PC-9 (cell line): ENCODE measurements around the gene ATF2. TPM values are rescaled to one million over a fixed set of nuclear protein-coding genes. Genes with fewer than 3 reads are reported as not detected.

Experiments
- BruUV-seq: library from RNA; stranded (reverse); fragments of 400-500 nt; replicated peaks from 2 replicates; lab custom pipeline; 2021; lab: Mats Ljungman, UMichigan
- CTCF ChIA-PET: fragments of 300-600 bp; sonication (Branson Sonifier 250); formaldehyde crosslinking; loops from one replicate; lab custom pipeline; 2022; ENCODE audit warnings: antibody characterized with exemption; lab: Charles Lee
- POLR2A ChIA-PET: fragments of 300-600 bp; sonication (Branson Sonifier 250); formaldehyde crosslinking; loops from one replicate; lab custom pipeline; 2022; ENCODE audit warnings: antibody characterized with exemption; ENCODE audit not compliant: unreplicated experiment; lab: Charles Lee
- DNase-seq, 2 experiments: peaks; one replicate each; pipeline versions ENCODE4 v3.0.0 to v3.0.0-alpha.2; 2015 to 2022; ENCODE audit warnings: mixed read lengths in 1 of 2
- H2AFZ ChIP-seq: fragments of 200-600 bp; sonication (generic); 2 replicates; pipeline ENCODE4 v1.8.1; 2017; ENCODE audit warnings: antibody characterized with exemption
- H3F3A ChIP-seq: fragments of 200-600 bp; sonication (generic); 2 replicates; pipeline ENCODE4 v1.8.1; 2017; ENCODE audit warnings: antibody characterized with exemption, mild to moderate bottlenecking, low read depth; ENCODE audit not compliant: insufficient read depth
- H3K27ac ChIP-seq: fragments of 200-600 bp; sonication (generic); 2 replicates; pipeline ENCODE4 v1.6.1; 2016; ENCODE audit warnings: mixed run types
- H3K27me3 ChIP-seq: fragments of 200-600 bp; sonication (generic); 2 replicates; pipeline ENCODE4 v1.6.1; 2016; ENCODE audit warnings: low read depth, mixed run types; ENCODE audit not compliant: insufficient read depth
- H3K36me3 ChIP-seq: fragments of 200-600 bp; sonication (generic); 2 replicates; pipeline ENCODE4 v1.6.1; 2016; ENCODE audit warnings: low read depth, mixed run types
- H3K4me1 ChIP-seq: fragments of 200-600 bp; sonication (generic); replicated peaks from 2 replicates; pipeline ENCODE4 v1.6.1; 2016; ENCODE audit warnings: mixed run types; ENCODE audit not compliant: insufficient read depth
- H3K4me2 ChIP-seq: fragments of 200-600 bp; sonication (generic); 2 replicates; pipeline ENCODE4 v1.6.1; 2017; ENCODE audit warnings: mixed run types
- H3K4me3 ChIP-seq: fragments of 200-600 bp; sonication (generic); 2 replicates; pipeline ENCODE4 v1.6.1; 2016; ENCODE audit warnings: mixed run types
- H3K79me2 ChIP-seq: fragments of 200-600 bp; sonication (generic); 2 replicates; pipeline ENCODE4 v1.6.1; 2017; ENCODE audit warnings: low read depth, mixed run types
- H3K9me2 ChIP-seq: fragments of 200-600 bp; sonication (generic); 2 replicates; pipeline ENCODE4 v1.8.1; 2017; ENCODE audit warnings: mild to moderate bottlenecking; ENCODE audit not compliant: insufficient read depth
- H3K9me3 ChIP-seq: fragments of 200-600 bp; sonication (generic); 2 replicates; pipeline ENCODE4 v1.8.1; 2016; ENCODE audit warnings: low read depth; ENCODE audit not compliant: insufficient read depth
- H4K20me1 ChIP-seq: fragments of 200-600 bp; sonication (generic); 2 replicates; pipeline ENCODE4 v1.8.1; 2017; ENCODE audit not compliant: insufficient read depth
- CTCF ChIP-seq: fragments of 200-600 bp; sonication (generic); conservative IDR thresholded peaks from 2 replicates; pipeline ENCODE4 v1.6.1; 2017; ENCODE audit warnings: mixed run types, antibody characterized with exemption, mild to moderate bottlenecking, moderate library complexity
- EZH2 ChIP-seq: fragments of 200-600 bp; sonication (generic); IDR thresholded peaks from 2 replicates; pipeline ENCODE4 v1.8.0; 2017; ENCODE audit warnings: antibody characterized with exemption, low read depth
- intact Hi-C: fragments of 100-400 bp; cut with micrococcal nuclease; formaldehyde crosslinking; loops from one replicate; pipeline ENCODE4 v1.10.0; 2022; ENCODE audit not compliant: unreplicated experiment
- total RNA-seq: library from RNA; stranded (reverse); gene quantifications from 2 replicates; pipeline ENCODE4 v1.2.3, GENCODE V29; 2021

Gene ATF2
- total RNA-seq, 1 experiment from 2014 or later = 94.5 TPM

DNA sequence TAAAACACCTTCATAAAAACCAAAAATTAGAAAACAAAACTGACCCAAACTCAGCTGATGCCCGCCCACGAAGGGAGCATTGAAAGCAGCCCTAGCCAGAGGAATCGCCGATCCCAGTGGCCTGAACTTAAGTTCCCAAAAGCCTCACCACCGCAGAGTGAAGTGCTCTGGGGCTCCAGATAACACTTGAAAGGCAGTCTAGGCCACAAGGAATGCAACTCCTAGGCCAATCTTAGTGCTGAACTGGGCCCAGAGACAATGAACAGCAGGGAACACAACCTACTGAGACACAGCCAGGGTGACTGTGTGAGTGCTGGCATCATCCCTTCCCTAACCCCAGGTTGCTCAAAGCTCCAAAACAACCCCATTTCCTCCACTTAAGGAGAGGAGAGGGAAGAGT is 103.2 kb downstream of the ATF2 start:
- intact Hi-C loops = no loop called here
- no peak overlapping the region for H3K4me2 ChIP-seq
- H3F3A ChIP-seq = no peaks in the 10 kb centered on the region
- ChIA-PET POLR2A (no interaction called here), CTCF (no interaction called here)
- no peaks in the 10 kb centered on the region for H3K79me2 ChIP-seq
- H3K27me3 ChIP-seq = no peaks in the 10 kb centered on the region
- H3K9me2 ChIP-seq = no peaks in the 10 kb centered on the region; the same call in 1 of the 2 replicates
- TF ChIP-seq EZH2 (no peak), CTCF (no peak)
- BruUV-seq = no TSS peak
- 0 out of 2 replicates have a peak, but pooled peaks cover 2% of the 10 kb centered on the region for H3K9me3 ChIP-seq
- no peak for DNase-seq
- no peaks in the 10 kb centered on the region for H3K36me3 ChIP-seq
- no peaks in the 10 kb centered on the region for H3K4me1 ChIP-seq
- no peak overlapping the region for H2AFZ ChIP-seq
- no peaks in the 10 kb centered on the region for H4K20me1 ChIP-seq
- no peak overlapping the region for H3K27ac ChIP-seq
- H3K4me3 ChIP-seq = no peak overlapping the region

GRCh38 chr2:175063741-175064140 is 104.3 kb downstream of the ATF2 start:
- ChIA-PET POLR2A (no interaction called here), CTCF (no interaction called here)
- Histone ChIP-seq H3K4me2 (no peak overlapping the region), H3K27me3 (no peaks in the 10 kb centered on the region), H3K9me3 (0 out of 2 replicates have a peak, but pooled peaks cover 2% of the 10 kb centered on the region), H2AFZ (no peak overlapping the region), H4K20me1 (no peaks in the 10 kb centered on the region), H3K79me2 (no peaks in the 10 kb centered on the region), H3K4me1 (no peaks in the 10 kb centered on the region), H3K9me2 (no peaks in the 10 kb centered on the region; the same call in 1 of the 2 replicates), H3K36me3 (no peaks in the 10 kb centered on the region), H3K4me3 (no peak overlapping the region), H3K27ac (no peak overlapping the region), H3F3A (no peaks in the 10 kb centered on the region)
- BruUV-seq = no TSS peak
- intact Hi-C loops = no loop called here
- no peak for TF ChIP-seq EZH2
- no peak for TF ChIP-seq CTCF
- DNase-seq = no peak

DNA sequence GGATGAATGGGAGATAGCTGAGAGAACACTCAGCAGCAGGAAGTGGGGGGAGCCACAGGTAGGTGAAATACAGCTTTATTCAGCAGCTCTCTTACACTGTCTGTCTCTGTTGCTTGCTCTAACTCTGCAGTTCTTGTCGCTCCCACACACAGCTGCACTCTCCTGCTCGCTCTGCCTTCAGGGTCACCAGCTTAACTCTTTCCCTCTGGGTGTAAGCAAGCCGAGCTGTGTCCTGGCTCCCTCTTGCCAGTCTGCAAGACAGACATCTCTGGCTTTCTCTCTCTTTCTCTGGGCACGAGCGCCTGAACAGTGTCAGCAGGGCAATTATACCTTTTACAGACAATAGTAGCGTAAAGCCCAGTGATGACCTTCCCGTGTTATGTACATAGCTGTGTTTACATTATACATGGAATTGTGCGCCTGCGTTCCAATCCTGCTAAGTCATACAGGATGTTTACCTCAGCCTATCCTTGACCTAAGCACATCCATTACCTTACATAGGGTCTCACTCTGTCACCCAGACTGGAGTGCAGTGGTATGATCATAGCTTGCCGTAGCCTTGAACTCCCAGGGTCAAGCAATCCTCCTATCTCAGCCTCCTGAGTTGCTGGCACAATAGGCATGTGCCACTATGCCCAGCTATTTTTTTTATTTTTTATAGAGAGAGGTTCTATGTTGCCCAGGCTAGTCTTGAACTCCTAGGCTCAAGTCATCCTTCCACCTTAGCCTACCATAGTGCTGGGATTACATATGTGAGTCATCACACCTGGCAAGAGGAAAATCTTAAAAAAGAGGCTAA is 105.0 kb downstream of the ATF2 start:
- H3K9me3 ChIP-seq = no peaks in the 10 kb centered on the region

More for the DNA sequence above, 105.0 kb downstream of the ATF2 start:
- no peaks in the 10 kb centered on the region for H3K36me3 ChIP-seq
- ChIA-PET CTCF (no interaction called here), POLR2A (no interaction called here)
- no peak overlapping the region for H3K4me2 ChIP-seq
- no peaks in the 10 kb centered on the region for H3K4me1 ChIP-seq
- no peaks in the 10 kb centered on the region for H4K20me1 ChIP-seq
- H3K4me3 ChIP-seq = no peak overlapping the region
- H3K27me3 ChIP-seq = no peaks in the 10 kb centered on the region
- no peak for DNase-seq
- TF ChIP-seq EZH2 (no peak), CTCF (no peak)
- no peak overlapping the region for H2AFZ ChIP-seq
- no peaks in the 10 kb centered on the region for H3F3A ChIP-seq
- no peaks in the 10 kb centered on the region; the same call in 1 of the 2 replicates for H3K9me2 ChIP-seq
- H3K27ac ChIP-seq = no peak overlapping the region
- intact Hi-C loops = no loop called here
- no TSS peak for BruUV-seq
- H3K79me2 ChIP-seq = no peaks in the 10 kb centered on the region
